ENCODE data around the gene TBC1D24. TPM values are rescaled to one million over a fixed set of nuclear protein-coding genes. Genes with fewer than 3 reads are reported as not detected.

TBC1D24 gene
- total and polyA plus RNA-seq, 2 donors (not counting 1 experiment from before 2014, with no cell fraction given), result 7.1 to 9.4 TPM

- no peak for ATAC-seq (ENCODE audit: low read depth)
- Histone ChIP-seq H3K4me3 (ENCODE audit: control extremely low read depth in 1 of 5, extremely low read depth in 1 of 5, insufficient read depth in 1 of 5, low read depth in 2 of 5, low read length in 4 of 5) (no peak overlapping the region), H3K36me3 (replicated peaks in 1 of 2; ENCODE audit: control extremely low read depth in 1 of 2, control insufficient read depth in 1 of 2, extremely low read depth in 1 of 2, insufficient read depth in 2 of 2, low read length in 1 of 2) (peaks cover 0 to 17% of the 10 kb centered on the region in 2 experiments), H3K79me2 (ENCODE audit: control insufficient read depth, insufficient read depth, low read length) (peaks cover 6% of the 10 kb centered on the region), H3K27ac (ENCODE audit: low read length in 2 of 2) (no peak overlapping the region), H4K20me1 (ENCODE audit: control insufficient read depth, insufficient read depth, low read length, poor library complexity, severe bottlenecking) (no peaks in the 10 kb centered on the region), H3K9me3 (ENCODE audit: control extremely low read depth in 1 of 3, control insufficient read depth in 2 of 3, insufficient read depth in 1 of 3, low read length in 2 of 3) (peaks cover 0 to 9% (median 0%) of the 10 kb centered on the region in 3 donors), H3K4me1 (ENCODE audit: control insufficient read depth in 2 of 2, insufficient read depth in 2 of 2, low read length in 2 of 2) (peaks cover 12 to 13% of the 10 kb centered on the region in 2 donors), H3K9ac (ENCODE audit: low read length) (no peak overlapping the region), H3K27me3 (replicated peaks in 1 of 4; ENCODE audit: control extremely low read depth in 1 of 4, control insufficient read depth in 3 of 4, insufficient read depth in 4 of 4, low read length in 3 of 4) (no peaks in the 10 kb centered on the region), H2AFZ (ENCODE audit: insufficient read depth, low read depth, low read length, poor library complexity, severe bottlenecking) (no peak overlapping the region), H3K4me2 (replicated peaks; ENCODE audit: low read depth, low read length, poor library complexity, severe bottlenecking) (no peak overlapping the region)
- H3K4me3 Mint-ChIP-seq, result no peak overlapping the region
- CTCF ChIA-PET, result interaction anchor here (0.7 to 1.0 kb wide), 2 partner anchors 11 to 181 kb away, joined by 3 to 5 read pairs; no protein-coding TSS in a partner anchor
- H3K4me1 Mint-ChIP-seq, result peaks cover 16% of the 10 kb centered on the region
- H3K9me3 Mint-ChIP-seq (ENCODE audit: insufficient read depth), result no peaks in the 10 kb centered on the region
- 97% methylated on average over 22 of the region's 24 CpGs for WGBS (ENCODE audit: insufficient coverage)
- no peaks in the 10 kb centered on the region for H3K27me3 Mint-ChIP-seq
- no peak for DNase-seq
- no peak overlapping the region for H3K27ac Mint-ChIP-seq
- intact Hi-C loops (cut with micrococcal nuclease), result no loop called here
- POLR2A ChIA-PET, result interaction anchor here (0.6 to 0.7 kb wide), 2 partner anchors 10 to 13 kb away, joined by 4 to 8 read pairs; no protein-coding TSS in a partner anchor
- TF ChIP-seq, protein P1, sequence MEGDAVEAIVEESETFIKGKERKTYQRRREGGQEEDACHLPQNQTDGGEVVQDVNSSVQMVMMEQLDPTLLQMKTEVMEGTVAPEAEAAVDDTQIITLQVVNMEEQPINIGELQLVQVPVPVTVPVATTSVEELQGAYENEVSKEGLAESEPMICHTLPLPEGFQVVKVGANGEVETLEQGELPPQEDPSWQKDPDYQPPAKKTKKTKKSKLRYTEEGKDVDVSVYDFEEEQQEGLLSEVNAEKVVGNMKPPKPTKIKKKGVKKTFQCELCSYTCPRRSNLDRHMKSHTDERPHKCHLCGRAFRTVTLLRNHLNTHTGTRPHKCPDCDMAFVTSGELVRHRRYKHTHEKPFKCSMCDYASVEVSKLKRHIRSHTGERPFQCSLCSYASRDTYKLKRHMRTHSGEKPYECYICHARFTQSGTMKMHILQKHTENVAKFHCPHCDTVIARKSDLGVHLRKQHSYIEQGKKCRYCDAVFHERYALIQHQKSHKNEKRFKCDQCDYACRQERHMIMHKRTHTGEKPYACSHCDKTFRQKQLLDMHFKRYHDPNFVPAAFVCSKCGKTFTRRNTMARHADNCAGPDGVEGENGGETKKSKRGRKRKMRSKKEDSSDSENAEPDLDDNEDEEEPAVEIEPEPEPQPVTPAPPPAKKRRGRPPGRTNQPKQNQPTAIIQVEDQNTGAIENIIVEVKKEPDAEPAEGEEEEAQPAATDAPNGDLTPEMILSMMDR (IDR thresholded peaks at IDR 0.05), result no peak
- TF ChIP-seq EZH2 (IDR thresholded peaks at IDR 0.05; ENCODE audit: borderline replicate concordance, insufficient read depth, low read depth, low read length, poor library complexity, severe bottlenecking), result no peak
Measured at GRCh38 chr16:2437032-2437790, 37.7 kb upstream of the TBC1D24 start.

DNA sequence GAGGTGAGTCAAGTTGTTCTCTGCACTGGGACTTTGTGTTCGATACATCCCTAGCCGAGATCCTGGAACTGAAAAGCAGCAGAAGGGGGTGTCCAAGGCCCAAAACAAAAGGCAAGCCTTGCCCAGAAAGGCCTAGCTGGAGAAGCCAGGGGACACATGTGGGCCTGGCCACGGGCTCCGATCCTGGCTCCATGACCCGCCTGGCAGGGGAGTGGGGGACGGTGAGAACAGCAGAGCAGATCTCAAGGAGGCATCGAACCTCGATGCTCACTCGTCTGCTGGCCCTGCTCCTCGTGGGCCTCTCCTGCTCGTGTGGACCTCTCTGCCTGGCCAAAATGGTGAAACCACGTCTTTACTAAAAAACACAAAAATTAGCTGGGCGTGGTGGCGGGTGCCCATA is 36.8 kb upstream of the TBC1D24 start:
- Mint-ChIP-seq H3K4me1 (peaks cover 16% of the 10 kb centered on the region), H3K27ac (no peak overlapping the region), H3K9me3 (ENCODE audit: insufficient read depth) (no peaks in the 10 kb centered on the region), H3K4me3 (no peak overlapping the region), H3K27me3 (no peaks in the 10 kb centered on the region)
- POLR2A ChIA-PET, result no interaction called here
- Histone ChIP-seq H3K36me3 (replicated peaks in 1 of 2; ENCODE audit: control extremely low read depth in 1 of 2, control insufficient read depth in 1 of 2, extremely low read depth in 1 of 2, insufficient read depth in 2 of 2, low read length in 1 of 2) (peaks cover 0 to 10% of the 10 kb centered on the region in 2 experiments), H3K27me3 (replicated peaks in 1 of 4; ENCODE audit: control extremely low read depth in 1 of 4, control insufficient read depth in 3 of 4, insufficient read depth in 4 of 4, low read length in 3 of 4) (no peaks in the 10 kb centered on the region), H2AFZ (ENCODE audit: insufficient read depth, low read depth, low read length, poor library complexity, severe bottlenecking) (no peak overlapping the region), H3K9me3 (ENCODE audit: control extremely low read depth in 1 of 3, control insufficient read depth in 2 of 3, insufficient read depth in 1 of 3, low read length in 2 of 3) (peaks cover 0 to 9% (median 0%) of the 10 kb centered on the region in 3 donors), H3K79me2 (ENCODE audit: control insufficient read depth, insufficient read depth, low read length) (peaks cover 3% of the 10 kb centered on the region), H3K4me1 (ENCODE audit: control insufficient read depth in 2 of 2, insufficient read depth in 2 of 2, low read length in 2 of 2) (peaks cover 12 to 13% of the 10 kb centered on the region in 2 donors), H3K4me3 (ENCODE audit: control extremely low read depth in 1 of 5, extremely low read depth in 1 of 5, insufficient read depth in 1 of 5, low read depth in 2 of 5, low read length in 4 of 5) (no peak overlapping the region), H3K9ac (ENCODE audit: low read length) (no peak overlapping the region), H3K4me2 (replicated peaks; ENCODE audit: low read depth, low read length, poor library complexity, severe bottlenecking) (no peak overlapping the region), H4K20me1 (ENCODE audit: control insufficient read depth, insufficient read depth, low read length, poor library complexity, severe bottlenecking) (no peaks in the 10 kb centered on the region), H3K27ac (ENCODE audit: low read length in 2 of 2) (no peak overlapping the region)
- WGBS (ENCODE audit: insufficient coverage), result 99% methylated on average over 14 of the region's 14 CpGs
- DNase-seq (no peak), ATAC-seq (ENCODE audit: low read depth) (no peak)
- intact Hi-C loops (cut with micrococcal nuclease), result no loop called here
- no peak for TF ChIP-seq EZH2 (IDR thresholded peaks at IDR 0.05; ENCODE audit: borderline replicate concordance, insufficient read depth, low read depth, low read length, poor library complexity, severe bottlenecking)
- TF ChIP-seq, protein P1 (IDR thresholded peaks at IDR 0.05), result no peak
- CTCF ChIA-PET, result interaction anchor here (1.0 kb wide), 1 partner anchor 12 kb away, joined by 5 read pairs; no protein-coding TSS in a partner anchor

Measured in B cell (primary cell).